HepG2 (cell line): ENCODE measurements around the gene MOK. TPM values are rescaled to one million over a fixed set of nuclear protein-coding genes. Genes with fewer than 3 reads are reported as not detected.

Experiments
- DRAP1 ChIP-seq: IDR thresholded peaks from 2 replicates; pipeline ENCODE4 v1.6.1; 2016; ENCODE audit warnings: missing genetic modification reagents, missing compliant biosample characterization
- EHMT2 ChIP-seq: fragments of 200-600 bp; sonication (generic); IDR thresholded peaks from 2 replicates; pipeline ENCODE4 v1.7.0; 2017; ENCODE audit warnings: antibody characterized with exemption, low read depth, low read length, borderline replicate concordance
- ESRRA ChIP-seq: sonication (generic); formaldehyde crosslinking; IDR thresholded peaks from 2 replicates; pipeline ENCODE4 v1.5.1; 2020; ENCODE audit warnings: mild to moderate bottlenecking, low read depth, missing genetic modification reagents
- EZH2 ChIP-seq: conservative IDR thresholded peaks from 2 replicates; pipeline ENCODE4 v1.6.1; 2012; ENCODE audit warnings: mild to moderate bottlenecking, low read depth, low read length, moderate library complexity
- GATAD1 ChIP-seq: IDR thresholded peaks from 2 replicates; pipeline ENCODE4 v1.6.1; 2016; ENCODE audit warnings: missing genetic modification reagents, missing compliant biosample characterization
- HCFC1 ChIP-seq: fragments of 150-350 bp; IDR thresholded peaks from 2 replicates; pipeline ENCODE4 v1.6.1; 2014; ENCODE audit warnings: low read depth, low read length
- HNRNPL ChIP-seq: fragments of 200-400 bp; formaldehyde crosslinking; IDR thresholded peaks from 2 replicates; pipeline ENCODE4 v1.6.1; 2017; ENCODE audit warnings: mild to moderate bottlenecking, low read depth, low read length
- KAT8 ChIP-seq: IDR thresholded peaks from 2 replicates; pipeline ENCODE4 v1.6.1; 2016; ENCODE audit warnings: missing genetic modification reagents, missing compliant biosample characterization
- MXI1 ChIP-seq: IDR thresholded peaks from 3 replicates; pipeline ENCODE4 v1.6.1; 2012; ENCODE audit warnings: low read depth, low read length, inconsistent platforms, borderline replicate concordance
- NFE2 ChIP-seq: sonication (generic); formaldehyde crosslinking; IDR thresholded peaks from 2 replicates; pipeline ENCODE4 v1.4.0; 2020; ENCODE audit warnings: missing genetic modification reagents
- NKX3-1 ChIP-seq: sonication (generic); formaldehyde crosslinking; IDR thresholded peaks from 2 replicates; pipeline ENCODE4 v1.5.0; 2020; ENCODE audit warnings: missing genetic modification reagents
- NONO ChIP-seq, 2 experiments: fragments of 450-650 bp in 1 of 2; sonication (generic) in 1 of 2; formaldehyde crosslinking in 1 of 2; IDR thresholded peaks in 1 of 2; conservative IDR thresholded peaks in 1 of 2; 2 replicates each; pipeline versions ENCODE4 v1.6.1 to v1.8.0; 2017 to 2022; ENCODE audit warnings: mild to moderate bottlenecking in 1 of 2, missing genetic modification reagents in 1 of 2, moderate library complexity in 1 of 2
- RFXANK ChIP-seq: IDR thresholded peaks from 2 replicates; pipeline ENCODE4 v1.6.1; 2016
- SNAPC5 ChIP-seq: sonication (generic); formaldehyde crosslinking; IDR thresholded peaks from 2 replicates; pipeline ENCODE4 v1.8.1; 2023; ENCODE audit warnings: mild to moderate bottlenecking, missing genetic modification reagents, borderline replicate concordance
- SRY ChIP-seq: sonication (generic); formaldehyde crosslinking; IDR thresholded peaks from 2 replicates; pipeline ENCODE4 v1.8.0; 2022; ENCODE audit warnings: mild to moderate bottlenecking, missing genetic modification reagents
- STAT5B ChIP-seq: sonication (generic); formaldehyde crosslinking; IDR thresholded peaks from 2 replicates; pipeline ENCODE4 v1.4.0; 2020; ENCODE audit warnings: missing genetic modification reagents
- TEF ChIP-seq: sonication (generic); formaldehyde crosslinking; IDR thresholded peaks from 2 replicates; pipeline ENCODE4 v1.5.0; 2020; ENCODE audit warnings: missing genetic modification reagents
- THAP11 ChIP-seq: IDR thresholded peaks from 2 replicates; pipeline ENCODE4 v1.6.1; 2016; ENCODE audit warnings: missing biosample characterization, missing genetic modification reagents
- ZBTB7B ChIP-seq: sonication (generic); formaldehyde crosslinking; IDR thresholded peaks from 2 replicates; pipeline ENCODE4 v1.4.0; 2020; ENCODE audit warnings: missing genetic modification reagents
- ZFY ChIP-seq: sonication (generic); formaldehyde crosslinking; IDR thresholded peaks from 2 replicates; pipeline ENCODE4 v1.4.0; 2020; ENCODE audit warnings: missing genetic modification reagents
- ZNF264 ChIP-seq: sonication (generic); formaldehyde crosslinking; IDR thresholded peaks from 2 replicates; pipeline ENCODE4 v1.4.0; 2020; ENCODE audit warnings: missing genetic modification reagents
- ZNF570 ChIP-seq: sonication (generic); formaldehyde crosslinking; IDR thresholded peaks from 2 replicates; pipeline ENCODE4 v1.4.0; 2020; ENCODE audit warnings: mild to moderate bottlenecking, missing genetic modification reagents, borderline replicate concordance
- ZNF652 ChIP-seq: IDR thresholded peaks from 2 replicates; pipeline ENCODE4 v1.6.1; 2016; ENCODE audit warnings: low read depth, borderline replicate concordance
- ZNF83 ChIP-seq: sonication (generic); formaldehyde crosslinking; IDR thresholded peaks from 2 replicates; pipeline ENCODE4 v1.4.0; 2020; ENCODE audit warnings: missing genetic modification reagents, mild to moderate bottlenecking, borderline replicate concordance
- ZSCAN31 ChIP-seq: sonication (generic); formaldehyde crosslinking; IDR thresholded peaks from 2 replicates; pipeline ENCODE4 v1.5.0; 2020; ENCODE audit warnings: low read depth, mild to moderate bottlenecking, missing genetic modification reagents
- polyA plus RNA-seq, 8 experiments: library from polyadenylated mRNA; depleted of rRNA in 3 of 8; stranded (reverse) in 7 of 8; unstranded in 1 of 8; fragments of >200 nt; fragmentation: Illumina TruSeq in 4 of 8; extraction: Trizol in 4 of 8; gene quantifications; 2 replicates each; pipeline versions ENCODE4 v1.2.1 to v1.2.3, GENCODE V29; 2011 to 2016; ENCODE audit warnings: low read depth in 4 of 8, missing spikeins in 1 of 8, mixed read lengths in 1 of 8; ENCODE audit not compliant: insufficient read depth in 1 of 8
- total RNA-seq, 5 experiments: library from RNA; depleted of rRNA; stranded (reverse); fragments of >200 nt; fragmentation: Illumina TruSeq; extraction: Trizol; gene quantifications; 2 replicates each; pipeline ENCODE4 v1.2.3, GENCODE V29; 2016; ENCODE audit warnings: low read depth in 1 of 5
- TF ChIP-seq, protein P1 (sequence below): sonication (generic); formaldehyde crosslinking; IDR thresholded peaks from 2 replicates; pipeline ENCODE4 v1.5.1; 2020; ENCODE audit warnings: mild to moderate bottlenecking, missing genetic modification reagents, moderate library complexity

Gene MOK
- total and polyA plus RNA-seq, 2 of the 13 experiments (the other 11 are each of a cell fraction or from before 2014, with no cell fraction given): 15.3 to 16.9 TPM

GRCh38 chr14:102262929-102263462, 42.0 kb downstream of the MOK start (continued):
- TF ChIP-seq EHMT2 (no peak), KAT8 (CRISPR knock-in tag) (peak; percentile 43), TEF (no peak), ZNF570 (CRISPR knock-in tag) (no peak), NFE2 (CRISPR knock-in tag) (no peak), HCFC1 (no peak), DRAP1 (CRISPR knock-in tag) (no peak), NONO (IDR thresholded peaks at IDR 0.05) (no peak), NONO (CRISPR knock-in tag; conservative IDR thresholded peaks at IDR 0.05) (no peak), ZBTB7B (CRISPR knock-in tag) (0 out of 2 replicates have a peak, but pooled peaks have one; percentile 34), NKX3-1 (CRISPR knock-in tag) (no peak), ZNF83 (CRISPR knock-in tag) (no peak), ESRRA (CRISPR knock-in tag) (no peak), ZNF264 (CRISPR knock-in tag) (no peak), STAT5B (CRISPR knock-in tag) (no peak), THAP11 (CRISPR knock-in tag) (no peak), SNAPC5 (0 out of 2 replicates have a peak, but pooled peaks have one; percentile 24), SRY (CRISPR knock-in tag) (no peak), ZSCAN31 (CRISPR knock-in tag) (no peak), RFXANK (CRISPR knock-in tag) (no peak), EZH2 (no peak), HNRNPL (0 out of 2 replicates have a peak, but pooled peaks have one; percentile 26), ZNF652 (CRISPR knock-in tag) (no peak), GATAD1 (CRISPR knock-in tag) (no peak), MXI1 (peak; percentile 25; the same call in 1 of the 3 replicates), ZFY (peak; percentile 54; the same call in 1 of the 2 replicates)
- TF ChIP-seq, protein P1, sequence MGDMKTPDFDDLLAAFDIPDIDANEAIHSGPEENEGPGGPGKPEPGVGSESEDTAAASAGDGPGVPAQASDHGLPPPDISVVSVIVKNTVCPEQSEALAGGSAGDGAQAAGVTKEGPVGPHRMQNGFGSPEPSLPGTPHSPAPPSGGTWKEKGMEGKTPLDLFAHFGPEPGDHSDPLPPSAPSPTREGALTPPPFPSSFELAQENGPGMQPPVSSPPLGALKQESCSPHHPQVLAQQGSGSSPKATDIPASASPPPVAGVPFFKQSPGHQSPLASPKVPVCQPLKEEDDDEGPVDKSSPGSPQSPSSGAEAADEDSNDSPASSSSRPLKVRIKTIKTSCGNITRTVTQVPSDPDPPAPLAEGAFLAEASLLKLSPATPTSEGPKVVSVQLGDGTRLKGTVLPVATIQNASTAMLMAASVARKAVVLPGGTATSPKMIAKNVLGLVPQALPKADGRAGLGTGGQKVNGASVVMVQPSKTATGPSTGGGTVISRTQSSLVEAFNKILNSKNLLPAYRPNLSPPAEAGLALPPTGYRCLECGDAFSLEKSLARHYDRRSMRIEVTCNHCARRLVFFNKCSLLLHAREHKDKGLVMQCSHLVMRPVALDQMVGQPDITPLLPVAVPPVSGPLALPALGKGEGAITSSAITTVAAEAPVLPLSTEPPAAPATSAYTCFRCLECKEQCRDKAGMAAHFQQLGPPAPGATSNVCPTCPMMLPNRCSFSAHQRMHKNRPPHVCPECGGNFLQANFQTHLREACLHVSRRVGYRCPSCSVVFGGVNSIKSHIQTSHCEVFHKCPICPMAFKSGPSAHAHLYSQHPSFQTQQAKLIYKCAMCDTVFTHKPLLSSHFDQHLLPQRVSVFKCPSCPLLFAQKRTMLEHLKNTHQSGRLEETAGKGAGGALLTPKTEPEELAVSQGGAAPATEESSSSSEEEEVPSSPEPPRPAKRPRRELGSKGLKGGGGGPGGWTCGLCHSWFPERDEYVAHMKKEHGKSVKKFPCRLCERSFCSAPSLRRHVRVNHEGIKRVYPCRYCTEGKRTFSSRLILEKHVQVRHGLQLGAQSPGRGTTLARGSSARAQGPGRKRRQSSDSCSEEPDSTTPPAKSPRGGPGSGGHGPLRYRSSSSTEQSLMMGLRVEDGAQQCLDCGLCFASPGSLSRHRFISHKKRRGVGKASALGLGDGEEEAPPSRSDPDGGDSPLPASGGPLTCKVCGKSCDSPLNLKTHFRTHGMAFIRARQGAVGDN (CRISPR knock-in tag): peak; percentile 96
